Measurements from ENCODE around the gene MAPT. TPM values are rescaled to one million over a fixed set of nuclear protein-coding genes. Genes with fewer than 3 reads are reported as not detected.

MAPT gene
- total RNA-seq, 1 donor from 2014 or later = 2.9 TPM

- Mint-ChIP-seq H3K36me3 (ENCODE audit: low read depth) (no peaks in the 10 kb centered on the region), H3K27me3 (ENCODE audit: low read depth) (no peaks in the 10 kb centered on the region), H3K4me1 (ENCODE audit: low read depth) (no peaks in the 10 kb centered on the region), H3K4me3 (ENCODE audit: unreplicated experiment) (no peak overlapping the region), H3K9me3 (ENCODE audit: low read depth) (no peaks in the 10 kb centered on the region), H3K27ac (ENCODE audit: unreplicated experiment) (no peak overlapping the region)
- no peak for DNase-seq (ENCODE audit: low spot score)
- TF ChIP-seq CTCF (IDR thresholded peaks at IDR 0.05) = no peak
Observed at GRCh38 chr17:45994987-45995386, 100.6 kb downstream of the MAPT start.

GRCh38 chr17:45995627-45996270, 101.4 kb downstream of the MAPT start:
- DNase-seq (ENCODE audit: low spot score) = no peak
- no peak overlapping the region for H3K27ac Mint-ChIP-seq (ENCODE audit: unreplicated experiment)
- H3K4me3 Mint-ChIP-seq (ENCODE audit: unreplicated experiment) = no peak overlapping the region
- no peaks in the 10 kb centered on the region for H3K4me1 Mint-ChIP-seq (ENCODE audit: low read depth)
- no peaks in the 10 kb centered on the region for H3K27me3 Mint-ChIP-seq (ENCODE audit: low read depth)
- TF ChIP-seq CTCF (IDR thresholded peaks at IDR 0.05) = no peak
- no peaks in the 10 kb centered on the region for H3K9me3 Mint-ChIP-seq (ENCODE audit: low read depth)
- no peaks in the 10 kb centered on the region for H3K36me3 Mint-ChIP-seq (ENCODE audit: low read depth)

- Mint-ChIP-seq H3K36me3 (ENCODE audit: low read depth) (no peaks in the 10 kb centered on the region), H3K4me1 (ENCODE audit: low read depth) (no peaks in the 10 kb centered on the region), H3K4me3 (ENCODE audit: unreplicated experiment) (no peak overlapping the region), H3K27me3 (ENCODE audit: low read depth) (no peaks in the 10 kb centered on the region), H3K9me3 (ENCODE audit: low read depth) (no peaks in the 10 kb centered on the region), H3K27ac (ENCODE audit: unreplicated experiment) (no peak overlapping the region)
- DNase-seq (ENCODE audit: low spot score) = no peak
- TF ChIP-seq CTCF (IDR thresholded peaks at IDR 0.05) = no peak
Observed at GRCh38 chr17:45996282-45996937, 102.1 kb downstream of the MAPT start.

- H3K27ac Mint-ChIP-seq (ENCODE audit: unreplicated experiment) = no peak overlapping the region
- H3K9me3 Mint-ChIP-seq (ENCODE audit: low read depth) = no peaks in the 10 kb centered on the region
- H3K4me1 Mint-ChIP-seq (ENCODE audit: low read depth) = no peaks in the 10 kb centered on the region
- H3K36me3 Mint-ChIP-seq (ENCODE audit: low read depth) = no peaks in the 10 kb centered on the region
- DNase-seq (ENCODE audit: low spot score) = no peak
- TF ChIP-seq CTCF (IDR thresholded peaks at IDR 0.05) = no peak
- no peak overlapping the region for H3K4me3 Mint-ChIP-seq (ENCODE audit: unreplicated experiment)
- no peaks in the 10 kb centered on the region for H3K27me3 Mint-ChIP-seq (ENCODE audit: low read depth)
Observed at GRCh38 chr17:45997166-45997565, 102.8 kb downstream of the MAPT start.

GRCh38 chr17:45997624-45998023, 103.3 kb downstream of the MAPT start:
- Mint-ChIP-seq H3K27ac (ENCODE audit: unreplicated experiment) (no peak overlapping the region), H3K4me3 (ENCODE audit: unreplicated experiment) (no peak overlapping the region), H3K9me3 (ENCODE audit: low read depth) (no peaks in the 10 kb centered on the region), H3K4me1 (ENCODE audit: low read depth) (no peaks in the 10 kb centered on the region), H3K27me3 (ENCODE audit: low read depth) (no peaks in the 10 kb centered on the region), H3K36me3 (ENCODE audit: low read depth) (no peaks in the 10 kb centered on the region)
- no peak for DNase-seq (ENCODE audit: low spot score)
- no peak for TF ChIP-seq CTCF (IDR thresholded peaks at IDR 0.05)

All from chondrocyte (in vitro differentiated cells).